SU-DHL-6 (cell line): ENCODE results near the gene CHCHD1.

Experiments used
- EZH2phosphoT487 ChIP-seq: fragments of 200-600 bp; sonication (generic), shearing (Covaris generic); conservative IDR thresholded peaks from 2 replicates; pipeline ENCODE4 v1.6.1; 2018; ENCODE audit warnings: mild to moderate bottlenecking, antibody characterized with exemption, low read length, moderate library complexity, mixed read lengths
- TF ChIP-seq, protein P1 (sequence below): fragments of 200-600 bp; sonication (generic); IDR thresholded peaks from one replicate; pipeline ENCODE4 v1.5.1; 2017; ENCODE audit warnings: antibody characterized with exemption, mild to moderate bottlenecking, low read length, moderate library complexity; ENCODE audit not compliant: insufficient read depth, poor library complexity, severe bottlenecking

DNA sequence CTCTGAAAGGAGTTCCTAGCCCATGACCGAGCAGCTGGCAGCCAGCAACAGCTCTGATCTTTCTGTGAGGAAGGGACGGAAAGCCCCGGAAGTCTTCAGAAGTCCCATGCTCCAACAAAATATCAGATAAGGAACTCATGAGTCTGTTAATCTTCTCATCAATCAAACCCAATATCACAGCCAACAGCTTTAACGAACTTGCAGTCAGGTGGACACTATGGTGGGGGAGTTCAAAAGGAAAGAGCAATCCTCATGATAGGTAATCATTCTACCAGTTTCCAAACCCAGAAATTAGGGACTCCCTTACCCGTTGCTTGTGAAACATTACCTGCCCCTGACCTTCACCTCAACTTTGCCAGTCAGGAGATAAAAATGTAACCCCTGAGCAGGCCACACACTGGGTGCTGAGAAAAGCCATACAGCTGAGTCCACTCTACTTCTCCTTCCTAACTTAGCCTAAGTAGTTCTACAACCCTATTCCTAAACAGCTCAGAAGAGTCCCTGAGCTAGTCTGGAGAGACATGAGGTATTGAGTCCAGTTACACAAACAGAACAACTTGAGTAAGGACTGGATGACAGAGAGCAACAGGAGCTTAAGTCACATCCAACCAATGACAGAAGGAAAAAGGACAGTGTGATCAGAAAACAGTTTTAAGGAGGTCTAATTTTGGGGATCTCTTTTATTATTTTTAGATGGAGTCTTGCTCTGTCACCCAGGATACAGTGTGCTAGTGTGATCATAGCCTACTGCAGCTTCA is 27.4 kb downstream of the CHCHD1 start:
- TF ChIP-seq, protein P1, sequence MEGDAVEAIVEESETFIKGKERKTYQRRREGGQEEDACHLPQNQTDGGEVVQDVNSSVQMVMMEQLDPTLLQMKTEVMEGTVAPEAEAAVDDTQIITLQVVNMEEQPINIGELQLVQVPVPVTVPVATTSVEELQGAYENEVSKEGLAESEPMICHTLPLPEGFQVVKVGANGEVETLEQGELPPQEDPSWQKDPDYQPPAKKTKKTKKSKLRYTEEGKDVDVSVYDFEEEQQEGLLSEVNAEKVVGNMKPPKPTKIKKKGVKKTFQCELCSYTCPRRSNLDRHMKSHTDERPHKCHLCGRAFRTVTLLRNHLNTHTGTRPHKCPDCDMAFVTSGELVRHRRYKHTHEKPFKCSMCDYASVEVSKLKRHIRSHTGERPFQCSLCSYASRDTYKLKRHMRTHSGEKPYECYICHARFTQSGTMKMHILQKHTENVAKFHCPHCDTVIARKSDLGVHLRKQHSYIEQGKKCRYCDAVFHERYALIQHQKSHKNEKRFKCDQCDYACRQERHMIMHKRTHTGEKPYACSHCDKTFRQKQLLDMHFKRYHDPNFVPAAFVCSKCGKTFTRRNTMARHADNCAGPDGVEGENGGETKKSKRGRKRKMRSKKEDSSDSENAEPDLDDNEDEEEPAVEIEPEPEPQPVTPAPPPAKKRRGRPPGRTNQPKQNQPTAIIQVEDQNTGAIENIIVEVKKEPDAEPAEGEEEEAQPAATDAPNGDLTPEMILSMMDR = no peak
- no peak for TF ChIP-seq EZH2phosphoT487
